Tibial artery (tissue), 4 donors: ENCODE data around the gene STXBP3.

ENCODE experiments used
- DNase-seq, 2 donors: peaks; one replicate each; pipeline ENCODE4 v3.0.0-alpha.2; 2019
- H3K27ac ChIP-seq, 2 donors: fragments of 200-600 bp; sonication (generic) in 1 of 2; 1 replicate in 1 of 2; 2 replicates in 1 of 2; pipeline ENCODE4 v1.5.1; 2018 to 2019; ENCODE audit warnings: mild to moderate bottlenecking in 1 of 2
- H3K27me3 ChIP-seq, 2 donors: fragments of 200-600 bp; sonication (generic) in 1 of 2; one replicate each; pipeline versions ENCODE4 v1.5.1 to v1.6.0; 2016 to 2019
- H3K36me3 ChIP-seq, 3 donors: fragments of 200-600 bp; sonication (generic) in 2 of 3; one replicate each; pipeline ENCODE4 v1.5.1; 2016 to 2019; ENCODE audit warnings: mild to moderate bottlenecking in 2 of 3
- H3K4me1 ChIP-seq, 4 donors: fragments of 200-600 bp; sonication (generic) in 2 of 4; 1 replicate in 3 of 4; 2 replicates in 1 of 4; pipeline ENCODE4 v1.5.1; 2016 to 2019
- H3K4me3 ChIP-seq, 2 donors: fragments of 200-600 bp; sonication (generic) in 1 of 2; 1 replicate in 1 of 2; 2 replicates in 1 of 2; pipeline ENCODE4 v1.5.1; 2018 to 2019; ENCODE audit warnings: mild to moderate bottlenecking in 2 of 2
- H3K9me3 ChIP-seq, 3 donors: fragments of 200-600 bp; sonication (generic) in 1 of 3; one replicate each; pipeline ENCODE4 v1.5.1; 2016 to 2019
- CTCF ChIP-seq, 2 experiments: fragments of 200-600 bp in 1 of 2; fragments of 450-650 bp in 1 of 2; IDR thresholded peaks; one replicate each; pipeline ENCODE4 v1.5.1; 2017 to 2019; ENCODE audit warnings: antibody characterized with exemption in 2 of 2, mild to moderate bottlenecking in 1 of 2, moderate library complexity in 1 of 2
- intact Hi-C: fragments of 100-400 bp; cut with DNase I; formaldehyde crosslinking; loops from one replicate; pipeline ENCODE4 v1.15.0; 2023; ENCODE audit warnings: low total_unique reads

Gene STXBP3

GRCh38 chr1:108826081-108826635 lies 79.7 kb downstream of the STXBP3 start:
- Histone ChIP-seq H3K4me1 (peaks cover 0 to 35% (median 20%) of the 10 kb centered on the region in 4 donors), H3K4me3 (no peak overlapping the region), H3K36me3 (no peaks in the 10 kb centered on the region), H3K27me3 (no peaks in the 10 kb centered on the region), H3K9me3 (no peaks in the 10 kb centered on the region), H3K27ac (no peak overlapping the region)
- no peak for DNase-seq
- intact Hi-C loops, result no loop called here
- no peak for TF ChIP-seq CTCF (IDR thresholded peaks at IDR 0.05)

GRCh38 chr1:108828074-108828961 lies 81.8 kb downstream of the STXBP3 start:
- Histone ChIP-seq H3K36me3 (no peaks in the 10 kb centered on the region), H3K9me3 (no peaks in the 10 kb centered on the region), H3K27me3 (no peaks in the 10 kb centered on the region), H3K4me1 (peaks cover 0 to 40% (median 20%) of the 10 kb centered on the region in 4 donors), H3K4me3 (peak overlapping the region in 1 of 2 donors; percentile 27), H3K27ac (peak overlapping the region; percentile 60 to 78)
- intact Hi-C loops, result loop anchor here (2.0 kb wide), 1 partner anchor 70 kb away; no protein-coding TSS in a partner anchor
- peak; percentile 68 to 88 for TF ChIP-seq CTCF (IDR thresholded peaks at IDR 0.05)
- DNase-seq, result peak; percentile 80 to 91

- intact Hi-C loops, result loop anchor here (2.0 kb wide), 1 partner anchor 69 kb away; no protein-coding TSS in a partner anchor
- no peak for DNase-seq
- H3K27ac ChIP-seq, result peak overlapping the region; percentile 60 to 78
These were observed 83.0 kb downstream of the STXBP3 start for GRCh38 chr1:108829498-108829916.

GRCh38 chr1:108830119-108831008 lies 83.9 kb downstream of the STXBP3 start:
- no peaks in the 10 kb centered on the region for H3K27me3 ChIP-seq
- TF ChIP-seq CTCF (IDR thresholded peaks at IDR 0.05), result no peak
- peak overlapping the region; percentile 60 to 78 for H3K27ac ChIP-seq
- peak overlapping the region; percentile 7 to 8 for H3K4me3 ChIP-seq
- H3K4me1 ChIP-seq, result peaks cover 0 to 40% (median 20%) of the 10 kb centered on the region in 4 donors
- H3K9me3 ChIP-seq, result no peaks in the 10 kb centered on the region
- DNase-seq, result peak; percentile 85 to 92
- no peaks in the 10 kb centered on the region for H3K36me3 ChIP-seq
- intact Hi-C loops, result no loop called here

More at GRCh38 chr1:108829498-108829916, 83.0 kb downstream of the STXBP3 start:
- H3K36me3 ChIP-seq, result no peaks in the 10 kb centered on the region
- H3K4me1 ChIP-seq, result peaks cover 0 to 40% (median 20%) of the 10 kb centered on the region in 4 donors
- H3K9me3 ChIP-seq, result no peaks in the 10 kb centered on the region
- TF ChIP-seq CTCF (IDR thresholded peaks at IDR 0.05), result no peak
- no peak overlapping the region for H3K4me3 ChIP-seq
- no peaks in the 10 kb centered on the region for H3K27me3 ChIP-seq

GRCh38 chr1:108831225-108831624 lies 84.8 kb downstream of the STXBP3 start:
- no peak for DNase-seq
- Histone ChIP-seq H3K27me3 (no peaks in the 10 kb centered on the region), H3K4me3 (no peak overlapping the region), H3K9me3 (no peaks in the 10 kb centered on the region), H3K27ac (peak overlapping the region; percentile 60 to 78), H3K36me3 (no peaks in the 10 kb centered on the region), H3K4me1 (peaks cover 0 to 40% (median 20%) of the 10 kb centered on the region in 4 donors)
- no peak for TF ChIP-seq CTCF (IDR thresholded peaks at IDR 0.05)
- intact Hi-C loops, result no loop called here
